HG03139 (cell line): ENCODE data around the gene CCDC182.

Experiments
- ATAC-seq: cut with Tn5 transposase; IDR thresholded peaks from one replicate; pipeline ENCODE4 v1.9.1; 2021; ENCODE audit not compliant: unreplicated experiment

Gene CCDC182

DNA sequence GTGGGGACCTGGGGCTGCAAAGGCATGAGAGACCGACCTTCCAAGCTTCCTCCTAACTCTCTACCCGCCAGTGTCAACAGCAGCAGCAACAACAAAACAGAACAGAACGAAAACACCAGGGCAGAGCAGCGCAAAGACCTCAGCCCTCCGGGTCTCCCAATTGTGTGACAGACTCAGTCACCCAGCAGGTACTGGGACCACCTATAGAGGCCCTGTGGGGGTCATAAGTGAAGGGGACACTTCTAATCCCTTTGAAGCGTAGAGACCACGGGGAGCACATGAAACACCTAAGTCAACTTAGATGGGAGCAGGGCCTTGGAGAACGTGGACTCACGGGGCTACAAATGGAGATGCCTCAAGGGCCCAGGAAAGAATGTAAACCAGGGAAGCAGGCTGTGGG, 12.6 kb upstream of the CCDC182 start:
- ATAC-seq = no peak

- no peak for ATAC-seq
These were observed 11.9 kb upstream of the CCDC182 start for GRCh38 chr17:57756951-57757350.

DNA sequence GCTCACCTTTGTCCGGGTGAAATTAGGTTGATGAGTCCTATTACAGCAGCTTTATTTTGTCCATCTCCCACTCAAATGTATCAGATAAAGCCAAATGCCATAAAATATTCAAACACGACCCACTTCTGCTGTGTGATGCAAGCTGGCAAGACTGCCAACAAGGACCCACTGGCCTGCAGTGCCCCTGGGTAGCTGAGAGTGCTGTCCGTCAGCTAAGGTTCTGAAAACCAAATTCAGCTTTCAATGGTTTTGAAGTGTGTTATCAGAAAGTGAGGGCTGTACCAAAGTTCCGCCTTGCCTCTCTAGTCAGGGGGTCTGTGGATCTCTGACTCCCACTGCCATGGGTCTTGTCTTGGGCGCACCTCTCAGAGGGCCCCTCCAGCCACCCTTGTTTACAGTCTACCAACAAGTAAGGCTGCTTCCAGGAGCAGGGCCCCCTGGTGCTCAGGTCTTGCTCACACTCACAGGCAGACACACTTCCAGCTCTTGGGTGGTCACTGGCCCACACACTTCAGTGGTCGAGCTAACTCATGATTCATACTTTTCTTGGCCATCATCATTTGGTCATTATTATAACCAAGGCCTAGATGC, 10.5 kb upstream of the CCDC182 start:
- no peak for ATAC-seq

GRCh38 chr17:57752031-57752905, 7.2 kb upstream of the CCDC182 start:
- ATAC-seq = no peak

GRCh38 chr17:57751348-57751971, 6.4 kb upstream of the CCDC182 start:
- no peak for ATAC-seq

GRCh38 chr17:57750895-57751294, 5.8 kb upstream of the CCDC182 start:
- ATAC-seq = no peak

GRCh38 chr17:57750109-57750871, 5.2 kb upstream of the CCDC182 start:
- ATAC-seq = no peak

DNA sequence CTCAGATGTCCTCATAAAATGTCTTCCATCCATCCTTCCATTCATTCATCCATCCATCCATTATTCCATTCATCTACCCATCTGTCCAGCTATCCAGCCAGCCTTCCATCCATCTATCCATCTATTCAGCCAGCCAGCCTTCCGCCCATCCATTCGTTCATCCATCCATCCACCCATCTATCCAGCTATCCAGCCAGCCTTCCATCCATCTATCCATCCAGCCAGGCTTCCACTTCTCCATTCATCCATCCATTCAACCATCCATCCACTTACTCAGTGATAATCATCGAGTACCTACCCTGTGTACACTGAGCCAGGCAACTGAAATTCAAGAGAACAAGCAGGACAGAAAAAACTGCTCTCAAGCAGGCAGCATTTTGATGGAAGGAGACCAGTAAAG, 4.6 kb upstream of the CCDC182 start:
- no peak for ATAC-seq

- ATAC-seq = no peak
These were observed 2.3 kb upstream of the CCDC182 start for GRCh38 chr17:57747221-57748017.

DNA sequence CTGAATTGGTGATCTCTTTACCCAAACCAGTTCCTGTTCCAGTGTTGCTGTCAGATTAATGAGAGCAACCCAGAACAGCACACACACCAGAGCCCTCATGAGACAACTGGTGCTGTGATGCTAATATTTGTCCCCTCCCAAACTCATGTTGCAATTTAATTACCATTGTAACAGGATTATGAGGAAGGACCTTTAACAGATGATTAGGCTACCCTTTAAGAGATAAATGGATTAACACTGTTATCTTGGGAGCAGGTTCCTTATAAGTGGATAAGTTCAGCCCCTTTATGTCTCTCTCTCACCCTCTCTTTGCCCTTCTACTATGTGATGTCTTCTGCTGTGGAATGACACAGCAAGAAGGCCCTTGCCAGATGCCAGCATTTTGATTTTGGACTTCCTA, 1.1 kb upstream of the CCDC182 start:
- no peak for ATAC-seq

DNA sequence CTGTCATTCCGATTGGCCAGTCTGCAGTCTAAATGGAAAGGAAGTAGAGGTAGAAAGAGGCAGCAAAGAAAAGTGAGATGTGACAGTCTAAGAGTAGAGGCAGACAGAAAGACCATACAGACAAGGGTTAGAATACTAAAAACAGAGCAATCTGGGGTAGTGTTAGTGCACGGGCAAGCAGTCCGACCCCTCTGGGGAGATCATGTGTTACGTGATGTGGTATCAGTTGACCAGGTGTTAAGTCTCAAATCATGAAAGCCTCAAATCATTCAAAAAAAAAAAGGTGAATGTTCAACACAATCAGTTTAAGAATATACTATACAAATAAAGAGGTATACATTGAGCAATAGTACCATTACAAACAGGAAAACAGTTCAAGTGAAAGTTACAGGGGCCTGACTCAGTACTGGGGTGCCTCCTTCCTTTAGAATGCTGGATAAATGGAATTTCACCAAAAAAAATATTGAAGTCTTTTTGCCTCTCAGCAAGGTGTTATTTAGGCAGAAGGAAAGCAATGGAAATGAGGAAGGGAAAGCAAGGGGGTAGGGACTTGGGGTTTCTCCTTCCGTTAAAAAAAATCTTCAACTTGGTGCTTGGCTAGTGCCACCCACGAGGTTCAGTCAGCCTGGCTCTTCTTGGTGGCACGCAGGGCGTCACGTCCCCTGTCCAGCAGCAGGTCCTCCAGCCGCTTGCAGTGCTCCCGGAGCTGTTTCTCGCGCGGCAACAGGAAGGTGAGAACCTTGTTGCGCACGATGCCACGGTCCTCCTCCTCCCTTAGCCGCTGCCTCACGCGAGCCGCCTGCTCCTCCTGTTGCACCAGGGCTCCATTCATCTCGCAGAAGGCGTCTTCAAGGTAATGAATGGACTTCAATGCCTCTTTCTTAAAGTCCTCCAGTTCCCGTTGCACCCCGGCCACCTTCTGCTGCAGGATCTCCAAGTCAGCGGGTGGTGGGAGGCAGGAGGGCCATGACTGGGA, 616 bp downstream of the CCDC182 start:
- no peak for ATAC-seq

GRCh38 chr17:57740235-57740528, 4.9 kb downstream of the CCDC182 start:
- ATAC-seq = no peak

DNA sequence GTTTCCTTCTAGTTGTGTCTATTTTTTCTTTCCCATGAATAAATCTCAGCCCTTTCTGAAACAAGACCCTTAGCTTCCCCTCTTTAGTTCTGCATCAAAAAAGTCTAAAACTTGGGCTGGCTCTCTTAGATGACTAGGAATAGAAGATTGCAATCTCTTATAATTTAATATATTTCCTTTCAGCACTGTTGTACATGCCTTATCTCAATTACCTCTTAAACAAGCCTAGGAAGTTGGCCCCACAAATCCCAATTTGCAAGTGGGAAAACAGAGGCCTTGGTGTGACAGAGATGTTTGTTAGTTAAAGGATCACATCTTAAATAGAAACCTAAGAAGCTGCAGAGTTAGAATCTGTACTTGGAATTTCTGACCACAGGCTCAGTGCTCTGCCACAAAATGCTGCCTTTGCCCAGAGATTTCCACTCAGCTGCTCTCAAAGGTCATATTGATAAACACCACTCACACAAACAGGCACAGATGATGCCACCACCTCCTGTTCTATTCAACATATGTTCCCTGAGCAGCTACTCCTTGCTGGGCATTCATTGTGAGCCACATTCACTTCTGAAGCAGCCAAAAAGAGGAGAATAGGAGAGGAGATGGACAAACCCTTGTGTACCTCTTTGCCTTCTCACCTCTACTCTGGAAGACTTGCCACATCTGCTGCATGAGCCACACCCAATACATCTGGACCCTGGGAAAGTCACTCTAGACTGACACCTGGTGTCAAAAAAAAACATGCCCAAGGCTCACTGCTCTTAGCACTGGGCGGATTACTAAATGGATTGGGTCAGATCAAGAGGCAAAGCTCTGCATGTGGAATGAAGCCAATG, 5.5 kb downstream of the CCDC182 start:
- no peak for ATAC-seq

DNA sequence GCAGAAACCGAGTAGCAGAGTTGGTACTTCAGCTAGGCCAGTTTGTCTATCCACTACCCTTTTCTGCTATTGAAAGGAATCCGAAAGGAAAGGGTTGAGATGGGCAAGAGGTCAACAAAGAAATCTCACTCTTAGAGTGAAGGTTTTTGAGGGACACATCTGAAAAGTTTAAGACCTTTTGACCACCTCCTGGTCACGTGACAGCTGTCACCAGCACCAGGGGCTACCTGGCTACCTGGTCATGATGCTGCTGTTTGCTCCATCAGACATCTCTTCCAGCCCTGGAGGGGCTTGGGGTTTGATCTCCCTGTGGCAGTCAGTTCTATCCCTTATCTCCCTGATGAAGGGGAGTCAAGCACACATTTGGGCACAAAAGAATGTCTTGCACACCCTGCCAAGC, 7.6 kb downstream of the CCDC182 start:
- ATAC-seq = no peak

- ATAC-seq = no peak
These were observed 9.4 kb downstream of the CCDC182 start for GRCh38 chr17:57735707-57736106.

- no peak for ATAC-seq
These were observed 9.9 kb downstream of the CCDC182 start for GRCh38 chr17:57735230-57735629.

- no peak for ATAC-seq
These were observed 12.0 kb downstream of the CCDC182 start for GRCh38 chr17:57733085-57733484.

- no peak for ATAC-seq
These were observed 13.0 kb downstream of the CCDC182 start for GRCh38 chr17:57732062-57732461.
